H1 (cell line): ENCODE measurements around the gene ING5. TPM values are rescaled to one million over a fixed set of nuclear protein-coding genes. Genes with fewer than 3 reads are reported as not detected.
"Not testable (repeated sequence)": the region's sequence is repeated elsewhere in the genome, so short reads cannot be mapped to it uniquely, and the experiment has no call there.

Experiments used
- CTCF ChIA-PET: fragments of 300-600 bp; sonication (Branson Sonifier 250); formaldehyde crosslinking; loops from one replicate; lab custom pipeline; 2021; ENCODE audit not compliant: partially characterized antibody; lab: Charles Lee
- POLR2A ChIA-PET: fragments of 300-600 bp; sonication (Branson Sonifier 250); formaldehyde crosslinking; loops from one replicate; lab custom pipeline; 2021; ENCODE audit warnings: inconsistent platforms; ENCODE audit not compliant: partially characterized antibody; lab: Charles Lee
- DNase-seq, 2 experiments: peaks; one replicate each; pipeline versions ENCODE4 v3.0.0 to v3.0.0-alpha.2; 2010 to 2022; ENCODE audit warnings: low spot score in 2 of 2, low read depth in 1 of 2, mixed read lengths in 1 of 2
- FAIRE-seq: peaks from 2 replicates; lab custom pipeline; 2011; peaks lifted over from hg19 to GRCh38; lab: Jason Lieb, UNC
- H2AFZ ChIP-seq: 2 replicates; pipeline ENCODE4 v1.8.1; 2012; ENCODE audit warnings: low read length, inconsistent platforms
- H2AK5ac ChIP-seq: 2 replicates; pipeline ENCODE4 v1.6.1; 2013; ENCODE audit warnings: low read depth, low read length
- H2BK120ac ChIP-seq: replicated peaks from 2 replicates; pipeline ENCODE3; 2013; ENCODE audit warnings: low read depth, low read length, inconsistent platforms
- H2BK12ac ChIP-seq: 2 replicates; pipeline ENCODE4 v1.6.1; 2013; ENCODE audit warnings: low read depth, low read length
- H2BK15ac ChIP-seq: 2 replicates; pipeline ENCODE4 v1.6.1; 2013; ENCODE audit warnings: low read length
- H2BK20ac ChIP-seq: 2 replicates; pipeline ENCODE4 v1.6.1; 2013; ENCODE audit warnings: low read length
- H2BK5ac ChIP-seq: 2 replicates; pipeline ENCODE4 v1.6.1; 2013; ENCODE audit warnings: low read depth, low read length
- H3K14ac ChIP-seq: 2 replicates; pipeline ENCODE4 v1.6.1; 2013; ENCODE audit warnings: inconsistent platforms; ENCODE audit not compliant: insufficient read length
- H3K18ac ChIP-seq: 2 replicates; pipeline ENCODE4 v1.6.1; 2013; ENCODE audit warnings: low read length; ENCODE audit errors: extremely low read depth
- H3K23ac ChIP-seq: 2 replicates; pipeline ENCODE4 v1.6.1; 2013; ENCODE audit warnings: inconsistent platforms; ENCODE audit not compliant: insufficient read length
- H3K23me2 ChIP-seq: 2 replicates; pipeline ENCODE4 v1.6.1; 2013; ENCODE audit warnings: low read depth, low read length
- H3K27ac ChIP-seq: 2 replicates; pipeline ENCODE4 v1.6.1; 2011; ENCODE audit warnings: low read depth, low read length, inconsistent platforms
- H3K27me3 ChIP-seq, 4 experiments: replicated peaks in 1 of 4; 1 replicate in 1 of 4; 2 replicates in 3 of 4; pipeline versions ENCODE4 v1.6.1 to v1.8.1; 2011 to 2013; ENCODE audit warnings: low read length in 3 of 4, mild to moderate bottlenecking in 3 of 4, inconsistent platforms in 2 of 4, mixed read lengths in 2 of 4, moderate library complexity in 1 of 4; ENCODE audit not compliant: control insufficient read depth in 3 of 4, insufficient read depth in 3 of 4; ENCODE audit errors: extremely low read depth in 1 of 4
- H3K36me3 ChIP-seq, 4 experiments: 2 replicates each; pipeline versions ENCODE4 v1.6.1 to v1.8.1; 2011 to 2013; ENCODE audit warnings: mild to moderate bottlenecking in 4 of 4, low read length in 3 of 4, moderate library complexity in 2 of 4, control low read depth in 1 of 4, inconsistent platforms in 1 of 4; ENCODE audit not compliant: insufficient read depth in 4 of 4, control insufficient read depth in 2 of 4
- H3K4ac ChIP-seq: replicated peaks from 2 replicates; pipeline ENCODE3; 2013; ENCODE audit warnings: low read length, low read depth, mixed read lengths, inconsistent platforms; ENCODE audit not compliant: insufficient read length
- H3K4me1 ChIP-seq, 4 experiments: replicated peaks in 1 of 4; 1 replicate in 1 of 4; 2 replicates in 3 of 4; pipeline versions ENCODE4 v1.6.1 to v1.8.1; 2011 to 2013; ENCODE audit warnings: low read length in 3 of 4, inconsistent platforms in 2 of 4, mixed read lengths in 1 of 4; ENCODE audit not compliant: insufficient read depth in 4 of 4, control insufficient read depth in 3 of 4
- H3K4me2 ChIP-seq, 2 experiments: 2 replicates each; pipeline versions ENCODE4 v1.6.1 to v1.8.1; 2011 to 2013; ENCODE audit warnings: low read depth in 2 of 2, low read length in 2 of 2, control low read depth in 1 of 2, inconsistent platforms in 1 of 2, mild to moderate bottlenecking in 1 of 2; ENCODE audit not compliant: insufficient read depth in 1 of 2
- H3K4me3 ChIP-seq, 4 experiments: fragments of 200-600, 300-600 bp in 1 of 4; sonication (generic), shearing (Covaris generic), sonication (Bioruptor Twin) in 1 of 4; 2 replicates each; pipeline versions ENCODE4 v1.5.1 to v1.8.1; 2011 to 2016; ENCODE audit warnings: low read length in 4 of 4, low read depth in 3 of 4, control low read depth in 2 of 4, inconsistent platforms in 2 of 4, mild to moderate bottlenecking in 2 of 4, mixed read lengths in 1 of 4, moderate library complexity in 1 of 4; ENCODE audit not compliant: insufficient read depth in 2 of 4; ENCODE audit errors: extremely low read depth in 1 of 4
- H3K56ac ChIP-seq: replicated peaks from 2 replicates; pipeline ENCODE3; 2013; ENCODE audit warnings: low read depth, mild to moderate bottlenecking, mixed read lengths, low read length, inconsistent platforms; ENCODE audit not compliant: insufficient read length
- H3K79me1 ChIP-seq: 2 replicates; pipeline ENCODE4 v1.6.1; 2013; ENCODE audit warnings: low read depth, low read length, control low read depth
- H3K79me2 ChIP-seq, 2 experiments: 2 replicates each; pipeline versions ENCODE4 v1.6.1 to v1.8.1; 2012 to 2013; ENCODE audit warnings: low read length in 2 of 2, mild to moderate bottlenecking in 2 of 2, inconsistent platforms in 1 of 2; ENCODE audit not compliant: insufficient read depth in 2 of 2, control insufficient read depth in 1 of 2
- H3K9ac ChIP-seq, 4 experiments: replicated peaks in 1 of 4; 1 replicate in 1 of 4; 2 replicates in 3 of 4; pipeline versions ENCODE4 v1.6.1 to v1.8.1; 2011 to 2013; ENCODE audit warnings: low read depth in 3 of 4, low read length in 3 of 4, control low read depth in 2 of 4, mild to moderate bottlenecking in 2 of 4, moderate library complexity in 2 of 4, inconsistent platforms in 1 of 4; ENCODE audit errors: extremely low read depth in 1 of 4
- H3K9me3 ChIP-seq, 2 experiments: 2 replicates each; pipeline versions ENCODE4 v1.6.1 to v1.8.1; 2012 to 2013; ENCODE audit warnings: mild to moderate bottlenecking in 2 of 2, moderate library complexity in 2 of 2, control low read depth in 1 of 2, inconsistent platforms in 1 of 2, low read depth in 1 of 2, low read length in 1 of 2, mixed read lengths in 1 of 2; ENCODE audit not compliant: insufficient read depth in 2 of 2
- H4K20me1 ChIP-seq, 2 experiments: replicated peaks in 1 of 2; 2 replicates each; pipeline versions ENCODE3 to v1.8.1; 2011 to 2013; ENCODE audit warnings: inconsistent platforms in 2 of 2, low read length in 2 of 2, mild to moderate bottlenecking in 1 of 2; ENCODE audit not compliant: insufficient read depth in 2 of 2, control insufficient read depth in 1 of 2
- H4K5ac ChIP-seq: 2 replicates; pipeline ENCODE4 v1.6.1; 2013; ENCODE audit warnings: low read length, low read depth, mixed read lengths, inconsistent platforms; ENCODE audit not compliant: insufficient read length
- H4K8ac ChIP-seq: 2 replicates; pipeline ENCODE4 v1.8.0; 2013; ENCODE audit warnings: mild to moderate bottlenecking, moderate library complexity, low read length, inconsistent platforms; ENCODE audit not compliant: insufficient read depth; ENCODE audit errors: extremely low read depth
- H4K91ac ChIP-seq: replicated peaks from 2 replicates; pipeline ENCODE3; 2013; ENCODE audit warnings: low read length, mixed read lengths, inconsistent platforms; ENCODE audit not compliant: insufficient read length
- KDM4A ChIP-seq: IDR thresholded peaks from one replicate; pipeline ENCODE4 v1.7.1; 2012; ENCODE audit warnings: low read depth, mild to moderate bottlenecking, moderate library complexity, low read length, inconsistent platforms; ENCODE audit not compliant: severe bottlenecking
- POLR2AphosphoS5 ChIP-seq: IDR thresholded peaks from 2 replicates; pipeline ENCODE4 v1.6.1; 2011; ENCODE audit warnings: low read depth, low read length
- SAP30 ChIP-seq: fragments of 300-600 bp; sonication (generic); IDR thresholded peaks from 2 replicates; pipeline ENCODE4 v1.7.1; 2012; ENCODE audit warnings: low read length, moderate library complexity, mild to moderate bottlenecking, inconsistent platforms; ENCODE audit not compliant: insufficient read depth, insufficient replicate concordance
- SIX5 ChIP-seq: IDR thresholded peaks from 2 replicates; pipeline ENCODE4 v1.6.1; 2011; ENCODE audit warnings: mild to moderate bottlenecking, low read depth, low read length
- WGBS, 2 experiments: shearing (Covaris generic) in 1 of 2; methylation state at CpG; one replicate each; pipeline versions ENCODE4 v1.1.6 to v1.1.7; 2013 to 2015; ENCODE audit warnings: low lambda C conversion rate in 2 of 2, mixed read lengths in 2 of 2, inconsistent platforms in 1 of 2, low coverage in 1 of 2, missing lambda C conversion rate in 1 of 2; ENCODE audit not compliant: insufficient replicate concordance in 2 of 2, insufficient coverage in 1 of 2, insufficient read length in 1 of 2; ENCODE audit errors: extremely low coverage in 1 of 2, missing lambda C conversion rate in 1 of 2; 5-methylcytosine and 5-hydroxymethylcytosine counted together
- polyA plus RNA-seq, 7 experiments: library from polyadenylated mRNA; depleted of rRNA in 3 of 7; stranded (reverse) in 5 of 7; unstranded in 2 of 7; fragments of >200 nt in 5 of 7; fragments of 200-250 nt in 2 of 7; gene quantifications; 1 replicate in 5 of 7; 2 replicates in 1 of 7; 4 replicates in 1 of 7; pipeline versions ENCODE4 v1.2.1 to v1.2.3, GENCODE V29; 2011 to 2013; ENCODE audit warnings: missing spikeins in 2 of 7, mixed read lengths in 2 of 7
- total RNA-seq: library from RNA; stranded (reverse); fragmentation: NEBNext Ultra II Directional; extraction: Animal tissue kit (Norgen Biotek cat#: 25700); gene quantifications from 2 replicates; pipeline ENCODE4 v1.2.1, GENCODE V29; 2021

Gene ING5
- total and polyA plus RNA-seq, 2 of the 8 experiments (the other 6 are each of a cell fraction or from before 2014, with no cell fraction given), result 41.5 to 47.4 TPM

- TF ChIP-seq POLR2AphosphoS5 (no peak), SAP30 (no peak), SIX5 (no peak), KDM4A (no peak)
Measured at GRCh38 chr2:241742320-241742939, 40.6 kb downstream of the ING5 start (continued).

- H3K79me1 ChIP-seq, H3K4me1 ChIP-seq, H2BK15ac ChIP-seq, H3K79me2 ChIP-seq, H3K4me2 ChIP-seq, H2BK12ac ChIP-seq, FAIRE-seq, H3K23ac ChIP-seq, H3K9me3 ChIP-seq, H2AFZ ChIP-seq, H2AK5ac ChIP-seq, H2BK5ac ChIP-seq, H3K56ac ChIP-seq, H4K5ac ChIP-seq, H3K27ac ChIP-seq, H3K14ac ChIP-seq, CTCF ChIA-PET, H4K20me1 ChIP-seq, H4K8ac ChIP-seq, H3K4ac ChIP-seq, H3K36me3 ChIP-seq, H3K4me3 ChIP-seq, H3K23me2 ChIP-seq, H3K27me3 ChIP-seq, H2BK120ac ChIP-seq, H3K9ac ChIP-seq, DNase-seq, H2BK20ac ChIP-seq, H4K91ac ChIP-seq, H3K18ac ChIP-seq: not testable (repeated sequence)
- 91% methylated on average over 12 of the region's 15 CpGs; no CpG with 5 or more reads in 1 of the 2 experiments for WGBS, 2 experiments
- POLR2A ChIA-PET, result interaction anchor here (0.8 kb wide), 1 partner anchor 40 kb away, joined by 3 read pairs; no protein-coding TSS in a partner anchor
Measured at GRCh38 chr2:241743008-241743407, 41.2 kb downstream of the ING5 start.
